Mesothelial cell of epicardium (in vitro differentiated cells): Measurements from ENCODE around the gene SYNDIG1. TPM values are rescaled to one million over a fixed set of nuclear protein-coding genes. Genes with fewer than 3 reads are reported as not detected.

Source experiments
- DNase-seq, 2 experiments: peaks; one replicate each; pipeline ENCODE4 v3.0.0; 2021; ENCODE audit warnings: low spot score in 2 of 2; ENCODE audit not compliant: unreplicated experiment in 2 of 2
- H3K27ac Mint-ChIP-seq: 2 replicates; pipeline ENCODE4 v1.8.0; 2021; ENCODE audit warnings: mixed read lengths
- H3K27me3 Mint-ChIP-seq: 2 replicates; pipeline ENCODE4 v1.8.0; 2021; ENCODE audit warnings: low read depth, mixed read lengths
- H3K36me3 Mint-ChIP-seq: 2 replicates; pipeline ENCODE4 v1.8.0; 2021; ENCODE audit warnings: mixed read lengths
- H3K4me1 Mint-ChIP-seq: 2 replicates; pipeline ENCODE4 v1.8.0; 2021; ENCODE audit warnings: mixed read lengths
- H3K4me3 Mint-ChIP-seq: 2 replicates; pipeline ENCODE4 v1.8.0; 2021; ENCODE audit warnings: mild to moderate bottlenecking, moderate library complexity, mixed read lengths
- H3K9me3 Mint-ChIP-seq: 2 replicates; pipeline ENCODE4 v1.8.0; 2021; ENCODE audit warnings: mixed read lengths
- CTCF ChIP-seq: fragments of 200-600 bp; sonication (generic); IDR thresholded peaks from one replicate; pipeline ENCODE4 v1.5.0; 2021; ENCODE audit warnings: antibody characterized with exemption; ENCODE audit not compliant: unreplicated experiment
- total RNA-seq: library from RNA; stranded (reverse); gene quantifications from 3 replicates; pipeline ENCODE4 v1.2.1, GENCODE V29; 2021

SYNDIG1 gene
- total RNA-seq, 1 donor from 2014 or later, result 0.80 TPM

- Mint-ChIP-seq H3K9me3 (peaks cover 7% of the 10 kb centered on the region), H3K4me3 (no peak overlapping the region)
These were observed 61.8 kb downstream of the SYNDIG1 start for GRCh38 chr20:24531202-24531601.

GRCh38 chr20:24531631-24532419 is 62.4 kb downstream of the SYNDIG1 start:
- Mint-ChIP-seq H3K4me1 (peaks cover 3% of the 10 kb centered on the region), H3K36me3 (no peaks in the 10 kb centered on the region), H3K4me3 (no peak overlapping the region), H3K27me3 (no peaks in the 10 kb centered on the region), H3K9me3 (peaks cover 7% of the 10 kb centered on the region), H3K27ac (no peak overlapping the region)
- no peak for DNase-seq
- no peak for TF ChIP-seq CTCF

More at GRCh38 chr20:24531202-24531601, 61.8 kb downstream of the SYNDIG1 start:
- Mint-ChIP-seq H3K4me1 (peaks cover 4% of the 10 kb centered on the region), H3K27me3 (no peaks in the 10 kb centered on the region), H3K27ac (no peak overlapping the region), H3K36me3 (no peaks in the 10 kb centered on the region)
- TF ChIP-seq CTCF, result no peak
- DNase-seq, result no peak

GRCh38 chr20:24533449-24533848 is 64.0 kb downstream of the SYNDIG1 start:
- Mint-ChIP-seq H3K4me3 (no peak overlapping the region), H3K27ac (no peak overlapping the region), H3K4me1 (no peaks in the 10 kb centered on the region), H3K27me3 (peaks cover 4% of the 10 kb centered on the region), H3K36me3 (no peaks in the 10 kb centered on the region), H3K9me3 (peaks cover 12% of the 10 kb centered on the region)
- no peak for TF ChIP-seq CTCF
- DNase-seq, result no peak

- Mint-ChIP-seq H3K4me3 (no peak overlapping the region), H3K27me3 (peaks cover 4% of the 10 kb centered on the region), H3K27ac (no peak overlapping the region), H3K36me3 (no peaks in the 10 kb centered on the region), H3K4me1 (no peaks in the 10 kb centered on the region), H3K9me3 (peaks cover 16% of the 10 kb centered on the region)
- no peak for TF ChIP-seq CTCF
- DNase-seq, result no peak
These were observed 64.9 kb downstream of the SYNDIG1 start for GRCh38 chr20:24534282-24534681.

GRCh38 chr20:24535941-24536730 is 66.7 kb downstream of the SYNDIG1 start:
- no peaks in the 10 kb centered on the region for H3K36me3 Mint-ChIP-seq
- H3K4me3 Mint-ChIP-seq, result no peak overlapping the region
- H3K4me1 Mint-ChIP-seq, result no peaks in the 10 kb centered on the region
- H3K27me3 Mint-ChIP-seq, result peaks cover 4% of the 10 kb centered on the region
- DNase-seq, result no peak
- TF ChIP-seq CTCF, result no peak
- H3K27ac Mint-ChIP-seq, result no peak overlapping the region
- H3K9me3 Mint-ChIP-seq, result peaks cover 22% of the 10 kb centered on the region
